ENCODE measurements around the gene ATG12. TPM values are rescaled to one million over a fixed set of nuclear protein-coding genes. Genes with fewer than 3 reads are reported as not detected.

Gene ATG12
- total RNA-seq, 4 donors from 2014 or later = 36.5 to 73.0 (median 48.7) TPM

DNA sequence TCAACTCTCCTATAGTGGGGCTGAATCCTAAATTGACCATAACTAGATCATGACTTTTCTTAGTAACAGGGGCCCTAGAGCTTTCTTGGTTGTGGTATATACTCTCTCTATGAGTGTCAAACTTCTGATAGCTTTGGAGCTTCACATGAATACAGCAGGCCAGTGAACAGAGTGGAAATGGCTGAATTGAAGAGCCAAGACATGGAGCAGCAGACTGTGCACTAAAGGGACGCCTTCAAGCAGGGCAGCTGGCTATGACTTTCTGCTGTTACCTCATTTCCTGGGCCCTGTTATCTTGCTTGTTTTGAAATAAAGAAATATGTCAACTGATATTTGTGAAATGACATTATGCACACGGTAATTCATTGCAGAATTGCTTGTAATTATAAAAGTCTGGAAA lies 41.3 kb downstream of the ATG12 start:
- Histone ChIP-seq H3K4me3 (no peak overlapping the region), H3K27ac (no peak overlapping the region), H3K36me3 (no peaks in the 10 kb centered on the region), H3K9me3 (no peaks in the 10 kb centered on the region), H3K27me3 (no peaks in the 10 kb centered on the region), H3K4me1 (no peaks in the 10 kb centered on the region)
- TF ChIP-seq POLR2A (IDR thresholded peaks at IDR 0.05) = no peak
- TF ChIP-seq POLR2AphosphoS5 (IDR thresholded peaks at IDR 0.05) = no peak
- no peak for TF ChIP-seq EP300 (IDR thresholded peaks at IDR 0.05)
- TF ChIP-seq, protein P1, sequence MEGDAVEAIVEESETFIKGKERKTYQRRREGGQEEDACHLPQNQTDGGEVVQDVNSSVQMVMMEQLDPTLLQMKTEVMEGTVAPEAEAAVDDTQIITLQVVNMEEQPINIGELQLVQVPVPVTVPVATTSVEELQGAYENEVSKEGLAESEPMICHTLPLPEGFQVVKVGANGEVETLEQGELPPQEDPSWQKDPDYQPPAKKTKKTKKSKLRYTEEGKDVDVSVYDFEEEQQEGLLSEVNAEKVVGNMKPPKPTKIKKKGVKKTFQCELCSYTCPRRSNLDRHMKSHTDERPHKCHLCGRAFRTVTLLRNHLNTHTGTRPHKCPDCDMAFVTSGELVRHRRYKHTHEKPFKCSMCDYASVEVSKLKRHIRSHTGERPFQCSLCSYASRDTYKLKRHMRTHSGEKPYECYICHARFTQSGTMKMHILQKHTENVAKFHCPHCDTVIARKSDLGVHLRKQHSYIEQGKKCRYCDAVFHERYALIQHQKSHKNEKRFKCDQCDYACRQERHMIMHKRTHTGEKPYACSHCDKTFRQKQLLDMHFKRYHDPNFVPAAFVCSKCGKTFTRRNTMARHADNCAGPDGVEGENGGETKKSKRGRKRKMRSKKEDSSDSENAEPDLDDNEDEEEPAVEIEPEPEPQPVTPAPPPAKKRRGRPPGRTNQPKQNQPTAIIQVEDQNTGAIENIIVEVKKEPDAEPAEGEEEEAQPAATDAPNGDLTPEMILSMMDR (IDR thresholded peaks at IDR 0.05) = no peak
- WGBS, 2 donors (ENCODE audit: low coverage in 1 of 2) = 70 to 73% methylated on average over 1 to 2 of the region's 2 CpGs
- no peak for ATAC-seq

DNA sequence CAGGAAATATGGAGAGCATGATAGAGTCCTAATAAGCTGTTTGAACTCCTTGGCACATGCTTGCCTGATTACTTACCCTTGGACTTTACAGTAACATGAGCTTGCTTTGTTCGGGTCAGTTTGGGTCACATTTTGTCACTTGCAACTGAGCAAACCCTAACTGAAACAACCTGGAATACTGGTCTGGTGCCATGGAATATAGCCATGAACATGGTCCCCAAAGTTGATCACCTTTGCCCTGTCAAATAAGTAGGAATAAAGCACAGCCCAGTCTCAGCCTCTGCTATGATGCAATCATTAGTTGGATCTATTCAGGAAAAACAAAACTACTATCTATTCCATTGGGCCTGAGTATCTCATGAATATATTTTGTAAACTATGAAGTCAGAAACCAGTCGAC lies 43.1 kb downstream of the ATG12 start:
- H3K27ac ChIP-seq = no peak overlapping the region
- WGBS, 2 donors (ENCODE audit: low coverage in 1 of 2) = 68 to 77% methylated on average over 2 of the region's 2 CpGs
- no peak for TF ChIP-seq POLR2A (IDR thresholded peaks at IDR 0.05)
- TF ChIP-seq, protein P1 (IDR thresholded peaks at IDR 0.05) = no peak
- TF ChIP-seq EP300 (IDR thresholded peaks at IDR 0.05) = no peak
- no peak for TF ChIP-seq POLR2AphosphoS5 (IDR thresholded peaks at IDR 0.05)
- no peaks in the 10 kb centered on the region for H3K9me3 ChIP-seq
- H3K4me1 ChIP-seq = no peaks in the 10 kb centered on the region
- H3K36me3 ChIP-seq = no peaks in the 10 kb centered on the region
- ATAC-seq = no peak
- no peak overlapping the region for H3K4me3 ChIP-seq
- no peaks in the 10 kb centered on the region for H3K27me3 ChIP-seq

DNA sequence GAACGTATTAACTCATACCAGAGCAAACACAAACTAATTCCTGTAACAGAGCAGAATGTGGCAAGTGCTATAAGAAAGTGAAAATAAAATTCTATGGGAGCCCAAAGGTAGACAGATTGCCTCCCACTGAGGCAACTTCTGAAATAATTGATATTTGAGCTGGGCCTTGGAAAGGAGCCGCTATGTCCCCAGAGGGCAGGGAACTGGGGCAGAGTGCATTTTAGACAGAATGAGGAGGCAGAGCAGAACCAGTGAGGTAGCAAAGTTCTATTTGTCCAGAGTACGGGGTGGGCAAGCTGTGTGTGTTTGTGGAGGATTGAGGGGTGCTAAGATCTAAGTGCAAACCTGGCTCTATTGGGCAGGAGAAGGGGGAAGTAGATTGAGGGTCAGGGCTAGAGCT lies 44.7 kb downstream of the ATG12 start:
- no peaks in the 10 kb centered on the region for H3K36me3 ChIP-seq
- WGBS, 2 donors (ENCODE audit: low coverage in 1 of 2) = 83 to 88% methylated on average over 2 to 3 of the region's 3 CpGs
- no peaks in the 10 kb centered on the region for H3K9me3 ChIP-seq
- no peak overlapping the region for H3K27ac ChIP-seq
- TF ChIP-seq, protein P1 (IDR thresholded peaks at IDR 0.05) = no peak
- TF ChIP-seq POLR2A (IDR thresholded peaks at IDR 0.05) (no peak), EP300 (IDR thresholded peaks at IDR 0.05) (no peak), POLR2AphosphoS5 (IDR thresholded peaks at IDR 0.05) (no peak)
- H3K27me3 ChIP-seq = no peaks in the 10 kb centered on the region
- H3K4me3 ChIP-seq = no peak overlapping the region
- no peak for ATAC-seq
- no peaks in the 10 kb centered on the region for H3K4me1 ChIP-seq

DNA sequence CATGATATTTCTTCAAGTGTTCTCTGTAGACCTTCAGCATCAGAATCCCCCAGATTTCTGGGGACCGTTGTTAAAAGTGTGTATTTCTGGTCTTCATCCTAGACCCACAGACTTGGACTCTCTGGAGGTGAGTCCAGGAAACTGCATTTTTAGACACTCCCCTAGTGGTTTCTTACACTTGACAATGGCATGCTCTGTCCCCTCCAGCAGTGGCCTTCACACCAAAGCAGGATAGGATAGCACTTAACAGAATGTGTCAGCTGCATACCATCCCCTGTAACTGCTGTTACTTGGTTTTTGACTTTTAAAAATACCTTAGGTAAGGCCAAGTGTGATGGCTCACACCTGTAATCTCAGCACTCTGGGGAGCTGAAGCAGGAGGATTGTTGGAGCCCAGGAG lies 45.7 kb downstream of the ATG12 start:
- no peaks in the 10 kb centered on the region for H3K4me1 ChIP-seq
- H3K4me3 ChIP-seq = no peak overlapping the region
- TF ChIP-seq, protein P1 (IDR thresholded peaks at IDR 0.05) = no peak
- TF ChIP-seq POLR2AphosphoS5 (IDR thresholded peaks at IDR 0.05) (no peak), POLR2A (IDR thresholded peaks at IDR 0.05) (no peak), EP300 (IDR thresholded peaks at IDR 0.05) (no peak)
- peaks cover 7% of the 10 kb centered on the region for H3K27me3 ChIP-seq
- 86 to 100% methylated on average over 1 of the region's 1 CpG for WGBS, 2 donors (ENCODE audit: low coverage in 1 of 2)
- H3K9me3 ChIP-seq = no peaks in the 10 kb centered on the region
- ATAC-seq = no peak
- no peaks in the 10 kb centered on the region for H3K36me3 ChIP-seq
- H3K27ac ChIP-seq = no peak overlapping the region

DNA sequence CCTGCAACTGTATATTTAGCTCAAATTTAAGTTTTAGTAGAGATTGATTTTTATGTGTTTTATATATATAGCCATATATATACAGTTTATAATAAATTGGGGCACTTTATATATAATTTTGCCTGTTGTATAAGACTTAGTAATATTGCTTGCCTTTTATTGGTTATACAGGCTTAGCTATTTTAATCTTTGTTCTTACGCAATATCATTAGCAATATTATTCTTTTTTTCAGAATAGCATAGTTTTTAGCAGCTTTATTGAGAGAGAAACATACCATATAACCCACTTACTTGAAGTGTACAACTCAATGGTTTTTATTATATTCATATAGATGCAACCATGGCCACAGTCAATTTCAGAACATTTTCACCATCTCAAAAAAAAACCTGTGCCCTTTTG lies 52.9 kb downstream of the ATG12 start:
- peaks cover 7% of the 10 kb centered on the region for H3K27me3 ChIP-seq
- no peak overlapping the region for H3K27ac ChIP-seq
- H3K4me3 ChIP-seq = no peak overlapping the region
- 95 to 100% methylated on average over 1 of the region's 1 CpG for WGBS, 2 donors (ENCODE audit: low coverage in 1 of 2)
- no peak for ATAC-seq
- no peaks in the 10 kb centered on the region for H3K9me3 ChIP-seq
- no peaks in the 10 kb centered on the region for H3K4me1 ChIP-seq
- no peaks in the 10 kb centered on the region for H3K36me3 ChIP-seq
- TF ChIP-seq POLR2AphosphoS5 (IDR thresholded peaks at IDR 0.05) = no peak
- no peak for TF ChIP-seq POLR2A (IDR thresholded peaks at IDR 0.05)
- TF ChIP-seq EP300 (IDR thresholded peaks at IDR 0.05) = no peak
- TF ChIP-seq, protein P1 (IDR thresholded peaks at IDR 0.05) = no peak
